ENCODE results near the gene NNT. TPM values are rescaled to one million over a fixed set of nuclear protein-coding genes. Genes with fewer than 3 reads are reported as not detected.
"Not testable (repeated sequence)": the region's sequence is repeated elsewhere in the genome, so short reads cannot be mapped to it uniquely, and the experiment has no call there.

NNT gene
- total RNA-seq, 2 experiments from 2014 or later, result 103 to 115 TPM

GRCh38 chr5:43592363-43592762 is 10.6 kb upstream of the NNT start:
- Mint-ChIP-seq H3K9me3 (ENCODE audit: low read depth) (no peaks in the 10 kb centered on the region), H3K27me3 (no peaks in the 10 kb centered on the region), H3K4me1 (peaks cover 6% of the 10 kb centered on the region)

GRCh38 chr5:43598927-43599326 is 4.1 kb upstream of the NNT start:
- CTCF ChIA-PET; H3K27ac Mint-ChIP-seq; DNase-seq; H3K27me3 Mint-ChIP-seq; H3K9me3 Mint-ChIP-seq (ENCODE audit: low read depth); H3K4me3 Mint-ChIP-seq; ATAC-seq: not testable (repeated sequence)
- peaks cover 19% of the 10 kb centered on the region for H3K4me1 Mint-ChIP-seq
- peaks cover 14% of the 10 kb centered on the region for H3K36me3 Mint-ChIP-seq

More at GRCh38 chr5:43592363-43592762, 10.6 kb upstream of the NNT start:
- ATAC-seq, result no peak
- peaks cover 12% of the 10 kb centered on the region for H3K36me3 Mint-ChIP-seq
- no peak for DNase-seq
- no peak overlapping the region for H3K27ac Mint-ChIP-seq
- CTCF ChIA-PET, result no interaction called here
- no peak overlapping the region for H3K4me3 Mint-ChIP-seq

- Mint-ChIP-seq H3K27ac (peak overlapping the region; percentile 86), H3K4me1 (peaks cover 34% of the 10 kb centered on the region), H3K9me3 (ENCODE audit: low read depth) (peaks cover 2% of the 10 kb centered on the region), H3K36me3 (peaks cover 24% of the 10 kb centered on the region), H3K27me3 (no peaks in the 10 kb centered on the region), H3K4me3 (peak overlapping the region; percentile 94)
- DNase-seq (no peak), ATAC-seq (no peak)
- CTCF ChIA-PET, result no interaction called here
These were observed 1.3 kb upstream of the NNT start for GRCh38 chr5:43601454-43602260.

GRCh38 chr5:43603344-43604217 is 601 bp downstream of the NNT start:
- CTCF ChIA-PET, result interaction anchor here (0.9 to 2.0 kb wide), 6 partner anchors 10 to 119 kb away, joined by 3 to 10 read pairs (median 4); partner anchors contain the start of gene C5orf34
- peak; percentile 84 for DNase-seq
- peaks cover 45% of the 10 kb centered on the region for H3K4me1 Mint-ChIP-seq
- peak; percentile 66 for ATAC-seq
- peak overlapping the region; percentile 86 for H3K27ac Mint-ChIP-seq
- H3K4me3 Mint-ChIP-seq, result peak overlapping the region; percentile 94
- H3K36me3 Mint-ChIP-seq, result peaks cover 31% of the 10 kb centered on the region
- peaks cover 2% of the 10 kb centered on the region for H3K9me3 Mint-ChIP-seq (ENCODE audit: low read depth)
- no peaks in the 10 kb centered on the region for H3K27me3 Mint-ChIP-seq

GRCh38 chr5:43604699-43605098 is 1.7 kb downstream of the NNT start:
- no peak overlapping the region for H3K27ac Mint-ChIP-seq
- ATAC-seq (no peak), DNase-seq (no peak)
- H3K9me3 Mint-ChIP-seq (ENCODE audit: low read depth), result peaks cover 2% of the 10 kb centered on the region
- H3K4me1 Mint-ChIP-seq, result peaks cover 50% of the 10 kb centered on the region
- CTCF ChIA-PET, result interaction anchor here (1.4 to 2.5 kb wide), 2 partner anchors 26 to 120 kb away, joined by 3 to 14 read pairs; no protein-coding TSS in a partner anchor
- no peaks in the 10 kb centered on the region for H3K27me3 Mint-ChIP-seq
- H3K4me3 Mint-ChIP-seq, result peak overlapping the region; percentile 94
- H3K36me3 Mint-ChIP-seq, result peaks cover 36% of the 10 kb centered on the region

GRCh38 chr5:43606351-43606750 is 3.4 kb downstream of the NNT start:
- Mint-ChIP-seq H3K27ac (no peak overlapping the region), H3K36me3 (peaks cover 42% of the 10 kb centered on the region), H3K4me3 (no peak overlapping the region), H3K27me3 (no peaks in the 10 kb centered on the region), H3K9me3 (ENCODE audit: low read depth) (peaks cover 2% of the 10 kb centered on the region), H3K4me1 (peaks cover 46% of the 10 kb centered on the region)
- DNase-seq (no peak), ATAC-seq (no peak)
- CTCF ChIA-PET, result interaction anchor here (1.3 to 2.5 kb wide), 2 partner anchors 24 to 122 kb away, joined by 3 to 14 read pairs; partner anchors contain the start of gene TMEM267

GRCh38 chr5:43608406-43608805 is 5.4 kb downstream of the NNT start:
- CTCF ChIA-PET, result interaction anchor here (0.8 to 1.4 kb wide), 2 partner anchors 21 to 23 kb away, joined by 4 read pairs; no protein-coding TSS in a partner anchor
- H3K4me3 Mint-ChIP-seq, result no peak overlapping the region
- H3K27me3 Mint-ChIP-seq, result no peaks in the 10 kb centered on the region
- H3K27ac Mint-ChIP-seq, result no peak overlapping the region
- no peak for ATAC-seq
- peaks cover 55% of the 10 kb centered on the region for H3K36me3 Mint-ChIP-seq
- no peak for DNase-seq
- H3K9me3 Mint-ChIP-seq (ENCODE audit: low read depth), result peaks cover 2% of the 10 kb centered on the region
- H3K4me1 Mint-ChIP-seq, result peaks cover 37% of the 10 kb centered on the region

- CTCF ChIA-PET, result interaction anchor here (0.7 to 1.4 kb wide), 4 partner anchors 17 to 602 kb away, joined by 3 to 4 read pairs (median 3); no protein-coding TSS in a partner anchor
- Mint-ChIP-seq H3K27ac (no peak overlapping the region), H3K9me3 (ENCODE audit: low read depth) (peaks cover 2% of the 10 kb centered on the region), H3K27me3 (no peaks in the 10 kb centered on the region), H3K4me3 (no peak overlapping the region), H3K36me3 (peaks cover 58% of the 10 kb centered on the region), H3K4me1 (peaks cover 25% of the 10 kb centered on the region)
- peak; percentile 66 for ATAC-seq
- no peak for DNase-seq
These were observed 6.8 kb downstream of the NNT start for GRCh38 chr5:43609752-43610151.

- CTCF ChIA-PET, result interaction anchor here (1.0 kb wide), 1 partner anchor 10 kb away, joined by 4 read pairs; the partner anchor contains the start of gene NNT
- Mint-ChIP-seq H3K4me3 (no peak overlapping the region), H3K4me1 (peaks cover 8% of the 10 kb centered on the region)
These were observed 10.4 kb downstream of the NNT start for GRCh38 chr5:43613370-43613769.

GRCh38 chr5:43615445-43616184 is 12.6 kb downstream of the NNT start:
- Mint-ChIP-seq H3K27me3 (no peaks in the 10 kb centered on the region), H3K27ac (no peak overlapping the region), H3K4me1 (no peaks in the 10 kb centered on the region), H3K36me3 (peaks cover 45% of the 10 kb centered on the region), H3K9me3 (ENCODE audit: low read depth) (no peaks in the 10 kb centered on the region), H3K4me3 (no peak overlapping the region)
- ATAC-seq, result no peak
- CTCF ChIA-PET, result interaction anchor here (2.3 kb wide), 1 partner anchor 15 kb away, joined by 10 read pairs; no protein-coding TSS in a partner anchor
- DNase-seq, result no peak

More at GRCh38 chr5:43613370-43613769, 10.4 kb downstream of the NNT start:
- H3K36me3 Mint-ChIP-seq, result peaks cover 51% of the 10 kb centered on the region
- H3K9me3 Mint-ChIP-seq (ENCODE audit: low read depth), result no peaks in the 10 kb centered on the region
- ATAC-seq, result no peak
- no peak overlapping the region for H3K27ac Mint-ChIP-seq
- no peak for DNase-seq
- no peaks in the 10 kb centered on the region for H3K27me3 Mint-ChIP-seq

GRCh38 chr5:43616535-43616934 is 13.6 kb downstream of the NNT start:
- H3K27me3 Mint-ChIP-seq, result no peaks in the 10 kb centered on the region
- no peak overlapping the region for H3K4me3 Mint-ChIP-seq
- ATAC-seq (no peak), DNase-seq (no peak)
- no peaks in the 10 kb centered on the region for H3K9me3 Mint-ChIP-seq (ENCODE audit: low read depth)
- H3K36me3 Mint-ChIP-seq, result peaks cover 53% of the 10 kb centered on the region
- CTCF ChIA-PET, result interaction anchor here (2.3 kb wide), 1 partner anchor 14 kb away, joined by 10 read pairs; no protein-coding TSS in a partner anchor
- no peak overlapping the region for H3K27ac Mint-ChIP-seq
- no peaks in the 10 kb centered on the region for H3K4me1 Mint-ChIP-seq

- CTCF ChIA-PET, result interaction anchor here (1.3 kb wide), 1 partner anchor 12 kb away, joined by 8 read pairs; no protein-coding TSS in a partner anchor
These were observed 16.4 kb downstream of the NNT start for GRCh38 chr5:43619380-43619779.

More at GRCh38 chr5:43619380-43619779, 16.4 kb downstream of the NNT start:
- DNase-seq, result no peak
- no peak for ATAC-seq
- Mint-ChIP-seq H3K36me3 (peaks cover 51% of the 10 kb centered on the region), H3K4me1 (no peaks in the 10 kb centered on the region), H3K4me3 (no peak overlapping the region), H3K27ac (no peak overlapping the region), H3K27me3 (no peaks in the 10 kb centered on the region), H3K9me3 (ENCODE audit: low read depth) (no peaks in the 10 kb centered on the region)

Data from activated CD8-positive, alpha-beta memory T cell treated with anti-CD3 and anti-CD28 coated beads, Interleukin-2, amount 10 ng/mL, durations not matched to agents 7 days and 5 days (primary cell).